Measurements from ENCODE around the gene ATP8A2.

GRCh38 chr13:25463496-25463895, 91.7 kb downstream of the ATP8A2 start:
- TF ChIP-seq CTCF (conservative IDR thresholded peaks at IDR 0.05; ENCODE audit: low read length), result no peak
- TF ChIP-seq EZH2phosphoT487 (IDR thresholded peaks at IDR 0.05; ENCODE audit: borderline replicate concordance, low read depth, low read length), result no peak

Data from OCI-LY7 (cell line).